Mesangial cell (primary cell): ENCODE data around the gene ZNF362. TPM values are rescaled to one million over a fixed set of nuclear protein-coding genes. Genes with fewer than 3 reads are reported as not detected.

Experiments
- total RNA-seq: library from RNA; depleted of rRNA; stranded (reverse); fragments of >200 nt; gene quantifications from 2 replicates; pipeline ENCODE4 v1.2.3, GENCODE V29; 2015

ZNF362 gene
- total RNA-seq = 27.2 and 41.5 TPM in 2 replicates

GRCh38 chr1:33256471-33257206, at the start of gene ZNF362:
Gene ZNF362 (plus strand): TSS chr1:33256492. CDS start chr1:33270575, 14,083 bp downstream.

GRCh38 chr1:33320619-33321165, 64.4 kb downstream of the ZNF362 start, which contains the start of gene A3GALT2:
Gene A3GALT2 (minus strand): TSS chr1:33321098. CDS start chr1:33321098, 0 bp downstream.

Other genes starting within 250 kb of the ZNF362 start
- gene AK2, start 219.6 kb upstream of the ZNF362 start, total RNA-seq = 113 and 167 TPM in 2 replicates
- 2.4 and 9.6 TPM in 2 replicates for gene AZIN2, start 175.3 kb upstream of the ZNF362 start, total RNA-seq
- 7.3 and 21.9 TPM in 2 replicates for gene TRIM62, start 74.4 kb upstream of the ZNF362 start, total RNA-seq
- not detected in 2 replicates for gene A3GALT2, start 64.6 kb downstream of the ZNF362 start, total RNA-seq
- gene PHC2, start 174.6 kb downstream of the ZNF362 start, total RNA-seq = 217 and 254 TPM in 2 replicates
- gene ZSCAN20, start 216.2 kb downstream of the ZNF362 start, total RNA-seq = 2.4 and 3.9 TPM in 2 replicates